ENCODE measurements around the gene LAMA3. TPM values are rescaled to one million over a fixed set of nuclear protein-coding genes. Genes with fewer than 3 reads are reported as not detected.

Gene LAMA3
- total and polyA plus RNA-seq, 2 of the 13 experiments (the other 11 are each of a cell fraction or from before 2014, with no cell fraction given): 0.45 to 2.2 TPM

DNA sequence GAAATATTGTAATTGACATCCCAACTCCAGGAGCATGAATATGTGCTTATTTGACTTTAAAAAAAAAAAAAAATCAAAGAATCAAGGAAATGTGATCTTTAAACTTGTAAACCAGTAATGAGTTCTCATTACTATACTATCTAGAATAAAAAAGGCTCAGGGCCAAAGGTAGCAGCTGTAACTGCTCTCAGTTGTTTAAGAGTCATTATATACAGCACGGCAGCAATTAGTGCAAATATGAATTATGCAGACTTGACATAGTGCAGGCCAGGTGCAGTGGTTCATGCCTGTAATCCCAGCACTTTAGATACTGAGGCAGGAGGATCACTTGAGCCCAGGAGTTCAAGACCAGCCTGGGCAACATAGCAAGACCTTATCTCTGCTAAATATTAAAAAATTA is 199.6 kb downstream of the LAMA3 start:
- Histone ChIP-seq H3K79me2 (ENCODE audit: insufficient read depth, low read length) (no peaks in the 10 kb centered on the region), H3K9me3 (ENCODE audit: low read length) (no peaks in the 10 kb centered on the region), H3K27ac (ENCODE audit: extremely low read length, insufficient read depth, low read length) (no peak overlapping the region), H3K9ac (ENCODE audit: insufficient read depth, low read depth, low read length) (no peak overlapping the region), H3K4me1 (ENCODE audit: insufficient read depth, low read length) (peaks cover 13% of the 10 kb centered on the region), H3K4me3 (replicated peaks in 1 of 3; ENCODE audit: insufficient read depth in 1 of 3, low read depth in 2 of 3, low read length in 3 of 3) (no peak overlapping the region), H2AFZ (ENCODE audit: low read length) (no peak overlapping the region), H3K4me2 (ENCODE audit: low read depth, low read length) (no peak overlapping the region), H3K36me3 (replicated peaks in 1 of 2; ENCODE audit: control insufficient read depth in 1 of 2, insufficient read depth in 2 of 2, low read length in 2 of 2) (no peaks in the 10 kb centered on the region), H3K27me3 (ENCODE audit: control insufficient read depth in 1 of 2, insufficient read depth in 2 of 2, low read length in 2 of 2) (no peaks in the 10 kb centered on the region), H4K20me1 (ENCODE audit: insufficient read depth, low read length) (no peaks in the 10 kb centered on the region)
- CTCF ChIA-PET (ENCODE audit: low intra/inter-chr PET ratio, low total read pairs): no interaction called here
- no peak for TF ChIP-seq ZNF703 (CRISPR knock-in tag; IDR thresholded peaks at IDR 0.05; ENCODE audit: borderline replicate concordance)
- TF ChIP-seq U2AF1 (optimal IDR thresholded peaks at IDR 0.05; ENCODE audit: low read depth, low read length): no peak
- no peak for TF ChIP-seq ZNF224 (CRISPR knock-in tag; IDR thresholded peaks at IDR 0.05)
- no peak for TF ChIP-seq NAIF1 (CRISPR knock-in tag; IDR thresholded peaks at IDR 0.05; ENCODE audit: borderline replicate concordance)
- TF ChIP-seq SAP130 (CRISPR knock-in tag; IDR thresholded peaks at IDR 0.05; ENCODE audit: low read depth): no peak
- TF ChIP-seq, protein P1, sequence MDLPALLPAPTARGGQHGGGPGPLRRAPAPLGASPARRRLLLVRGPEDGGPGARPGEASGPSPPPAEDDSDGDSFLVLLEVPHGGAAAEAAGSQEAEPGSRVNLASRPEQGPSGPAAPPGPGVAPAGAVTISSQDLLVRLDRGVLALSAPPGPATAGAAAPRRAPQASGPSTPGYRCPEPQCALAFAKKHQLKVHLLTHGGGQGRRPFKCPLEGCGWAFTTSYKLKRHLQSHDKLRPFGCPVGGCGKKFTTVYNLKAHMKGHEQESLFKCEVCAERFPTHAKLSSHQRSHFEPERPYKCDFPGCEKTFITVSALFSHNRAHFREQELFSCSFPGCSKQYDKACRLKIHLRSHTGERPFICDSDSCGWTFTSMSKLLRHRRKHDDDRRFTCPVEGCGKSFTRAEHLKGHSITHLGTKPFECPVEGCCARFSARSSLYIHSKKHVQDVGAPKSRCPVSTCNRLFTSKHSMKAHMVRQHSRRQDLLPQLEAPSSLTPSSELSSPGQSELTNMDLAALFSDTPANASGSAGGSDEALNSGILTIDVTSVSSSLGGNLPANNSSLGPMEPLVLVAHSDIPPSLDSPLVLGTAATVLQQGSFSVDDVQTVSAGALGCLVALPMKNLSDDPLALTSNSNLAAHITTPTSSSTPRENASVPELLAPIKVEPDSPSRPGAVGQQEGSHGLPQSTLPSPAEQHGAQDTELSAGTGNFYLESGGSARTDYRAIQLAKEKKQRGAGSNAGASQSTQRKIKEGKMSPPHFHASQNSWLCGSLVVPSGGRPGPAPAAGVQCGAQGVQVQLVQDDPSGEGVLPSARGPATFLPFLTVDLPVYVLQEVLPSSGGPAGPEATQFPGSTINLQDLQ (CRISPR knock-in tag; IDR thresholded peaks at IDR 0.05): no peak
- TF ChIP-seq MIXL1 (CRISPR knock-in tag; IDR thresholded peaks at IDR 0.05): no peak
- TF ChIP-seq ZNF570 (CRISPR knock-in tag; IDR thresholded peaks at IDR 0.05; ENCODE audit: borderline replicate concordance): no peak
- TF ChIP-seq, protein P2, sequence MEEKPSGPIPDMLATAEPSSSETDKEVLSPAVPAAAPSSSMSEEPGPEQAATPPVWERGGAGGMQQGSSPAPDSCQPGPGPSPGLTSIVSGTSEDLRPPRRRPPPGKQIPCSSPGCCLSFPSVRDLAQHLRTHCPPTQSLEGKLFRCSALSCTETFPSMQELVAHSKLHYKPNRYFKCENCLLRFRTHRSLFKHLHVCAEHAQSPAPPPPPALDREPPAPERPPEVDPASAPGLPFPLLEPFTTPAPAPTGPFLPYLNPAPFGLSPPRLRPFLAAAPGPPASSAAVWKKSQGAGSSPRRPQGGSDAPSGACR (CRISPR knock-in tag; IDR thresholded peaks at IDR 0.05): no peak
- no peak for TF ChIP-seq ZNF430 (CRISPR knock-in tag; IDR thresholded peaks at IDR 0.05)
- no peak for TF ChIP-seq JARID2 (CRISPR knock-in tag; IDR thresholded peaks at IDR 0.05; ENCODE audit: insufficient replicate concordance)
- no peak for TF ChIP-seq EHMT2 (IDR thresholded peaks at IDR 0.05; ENCODE audit: borderline replicate concordance, low read depth, low read length)
- DNase-seq (ENCODE audit: low spot score) (no peak), ATAC-seq (no peak), FAIRE-seq (no peak)
- intact Hi-C loops (cut with micrococcal nuclease; ENCODE audit: unreplicated experiment): no loop called here
- POLR2A ChIA-PET: no interaction called here
- no TSS peak for BruUV-seq (replicated peaks)
- 93% methylated on average over 1 of the region's 1 CpG for WGBS (ENCODE audit: low lambda C conversion rate)
- in situ Hi-C loops (cut with HindIII; ENCODE audit: extremely low pct_ligation_motif_present, low pct_unique_long_range_greater_than_20kb): no loop called here
